GM12872 (cell line): Measurements from ENCODE around the gene ARHGAP22.
A peak's percentile ranks its signal among the peaks of the same experiment; 100 is the strongest.

Experiments
- TF ChIP-seq, protein P1 (sequence below): IDR thresholded peaks from 3 replicates; pipeline ENCODE4 v1.5.1; 2011; ENCODE audit warnings: low read depth, mild to moderate bottlenecking, low read length, moderate library complexity; ENCODE audit not compliant: insufficient read depth

Gene ARHGAP22

DNA sequence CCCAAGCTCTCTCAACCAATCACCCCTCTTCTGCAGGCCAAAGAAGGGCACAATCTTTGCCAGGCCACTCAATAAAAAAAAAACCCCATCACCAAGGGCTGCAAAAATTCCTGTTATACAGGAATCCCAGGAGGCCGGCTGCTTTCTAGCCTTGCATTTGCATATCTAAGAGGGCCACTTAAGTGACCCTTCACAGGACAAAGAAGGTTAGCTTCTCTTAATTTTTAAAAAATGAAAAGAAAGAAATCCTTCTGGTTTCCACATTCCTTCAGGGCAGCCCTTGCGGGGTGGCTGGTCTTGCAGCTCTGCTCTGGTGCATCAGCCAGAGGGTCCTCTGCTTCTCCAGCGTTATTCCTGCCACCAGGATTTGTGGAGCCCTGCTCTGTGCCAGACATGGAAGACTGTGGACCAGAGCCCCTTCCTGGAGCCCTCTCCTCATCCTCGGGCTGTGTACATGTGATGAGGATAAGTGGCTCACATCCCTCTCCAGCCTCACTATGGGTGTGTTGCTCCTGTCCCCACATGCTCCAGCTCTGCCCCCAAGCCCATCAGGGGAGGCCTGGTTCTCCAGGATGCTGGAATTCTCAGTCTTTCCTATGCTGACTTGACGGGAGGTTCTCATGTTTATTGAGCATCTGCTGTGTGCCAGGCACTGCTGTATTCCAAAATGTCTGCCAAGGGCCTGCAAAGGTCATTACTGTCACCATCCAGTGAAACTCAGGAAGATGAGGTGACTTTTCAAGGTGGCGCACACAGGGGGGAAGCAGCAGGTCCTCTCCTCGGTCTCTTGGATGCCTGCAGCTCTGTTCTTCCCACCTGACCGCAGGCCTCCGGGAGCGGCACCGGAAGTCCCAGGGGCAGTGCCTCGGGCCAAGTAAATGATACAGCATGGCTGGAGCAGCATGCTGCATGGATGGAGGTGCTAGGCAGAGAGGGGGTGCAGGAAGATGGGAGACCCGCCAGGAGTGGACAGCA is 67.7 kb downstream of the ARHGAP22 start:
- TF ChIP-seq, protein P1, sequence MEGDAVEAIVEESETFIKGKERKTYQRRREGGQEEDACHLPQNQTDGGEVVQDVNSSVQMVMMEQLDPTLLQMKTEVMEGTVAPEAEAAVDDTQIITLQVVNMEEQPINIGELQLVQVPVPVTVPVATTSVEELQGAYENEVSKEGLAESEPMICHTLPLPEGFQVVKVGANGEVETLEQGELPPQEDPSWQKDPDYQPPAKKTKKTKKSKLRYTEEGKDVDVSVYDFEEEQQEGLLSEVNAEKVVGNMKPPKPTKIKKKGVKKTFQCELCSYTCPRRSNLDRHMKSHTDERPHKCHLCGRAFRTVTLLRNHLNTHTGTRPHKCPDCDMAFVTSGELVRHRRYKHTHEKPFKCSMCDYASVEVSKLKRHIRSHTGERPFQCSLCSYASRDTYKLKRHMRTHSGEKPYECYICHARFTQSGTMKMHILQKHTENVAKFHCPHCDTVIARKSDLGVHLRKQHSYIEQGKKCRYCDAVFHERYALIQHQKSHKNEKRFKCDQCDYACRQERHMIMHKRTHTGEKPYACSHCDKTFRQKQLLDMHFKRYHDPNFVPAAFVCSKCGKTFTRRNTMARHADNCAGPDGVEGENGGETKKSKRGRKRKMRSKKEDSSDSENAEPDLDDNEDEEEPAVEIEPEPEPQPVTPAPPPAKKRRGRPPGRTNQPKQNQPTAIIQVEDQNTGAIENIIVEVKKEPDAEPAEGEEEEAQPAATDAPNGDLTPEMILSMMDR: no peak

DNA sequence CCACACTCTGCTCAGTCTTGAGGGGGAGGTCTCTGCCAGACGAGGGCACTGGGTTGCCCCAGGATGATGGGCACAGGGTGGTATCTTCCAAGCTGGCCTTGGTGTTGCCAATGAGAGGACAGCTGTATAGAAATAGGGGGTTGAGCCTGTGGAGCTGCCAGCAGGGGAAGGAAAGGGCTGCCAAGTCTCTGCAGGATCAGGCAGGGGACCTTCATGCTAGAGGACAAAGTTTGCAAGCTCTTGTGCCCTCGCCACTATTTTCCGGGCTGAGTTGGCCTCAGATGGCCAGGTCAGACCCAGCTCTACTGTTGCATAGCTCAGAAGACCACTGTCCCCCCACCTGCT is 68.7 kb downstream of the ARHGAP22 start:
- TF ChIP-seq, protein P1: no peak

DNA sequence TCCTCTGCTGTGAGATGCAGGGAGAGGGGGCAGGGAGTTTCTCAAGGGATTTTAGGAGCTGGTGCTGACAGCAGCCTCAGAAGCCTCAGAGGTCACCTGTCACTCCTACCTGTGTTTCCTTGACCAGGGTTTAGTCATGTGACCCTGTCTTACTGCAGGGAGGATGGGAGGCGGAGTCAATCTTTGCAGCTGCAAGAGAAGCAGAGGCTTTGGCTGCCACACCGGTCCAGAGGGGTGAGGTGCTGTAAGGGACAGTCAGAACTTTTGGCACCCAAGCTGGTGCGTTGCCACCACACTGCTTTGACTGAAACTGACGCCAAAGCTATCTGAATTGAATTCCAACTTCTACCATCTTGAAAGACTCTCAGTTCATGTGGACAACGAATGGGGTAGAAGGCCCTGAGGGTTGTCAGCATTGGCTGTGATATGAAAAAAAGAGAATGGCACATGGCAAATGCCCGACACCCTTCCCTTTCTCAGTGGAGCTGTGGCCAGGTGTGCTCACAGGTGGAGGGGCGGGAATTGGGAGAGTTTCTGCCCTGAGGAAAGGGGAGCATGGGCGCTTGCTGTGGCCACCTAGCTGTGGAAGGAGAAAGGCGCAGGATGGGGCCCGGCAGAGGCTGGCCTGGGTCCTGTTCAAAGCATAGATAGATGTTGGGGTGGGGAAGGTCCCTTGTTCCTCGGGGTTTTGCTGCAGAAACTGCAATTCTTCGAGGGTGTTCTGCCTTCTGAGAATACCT is 69.3 kb downstream of the ARHGAP22 start:
- TF ChIP-seq, protein P1: peak; percentile 39; the same call in 2 of the 3 replicates

DNA sequence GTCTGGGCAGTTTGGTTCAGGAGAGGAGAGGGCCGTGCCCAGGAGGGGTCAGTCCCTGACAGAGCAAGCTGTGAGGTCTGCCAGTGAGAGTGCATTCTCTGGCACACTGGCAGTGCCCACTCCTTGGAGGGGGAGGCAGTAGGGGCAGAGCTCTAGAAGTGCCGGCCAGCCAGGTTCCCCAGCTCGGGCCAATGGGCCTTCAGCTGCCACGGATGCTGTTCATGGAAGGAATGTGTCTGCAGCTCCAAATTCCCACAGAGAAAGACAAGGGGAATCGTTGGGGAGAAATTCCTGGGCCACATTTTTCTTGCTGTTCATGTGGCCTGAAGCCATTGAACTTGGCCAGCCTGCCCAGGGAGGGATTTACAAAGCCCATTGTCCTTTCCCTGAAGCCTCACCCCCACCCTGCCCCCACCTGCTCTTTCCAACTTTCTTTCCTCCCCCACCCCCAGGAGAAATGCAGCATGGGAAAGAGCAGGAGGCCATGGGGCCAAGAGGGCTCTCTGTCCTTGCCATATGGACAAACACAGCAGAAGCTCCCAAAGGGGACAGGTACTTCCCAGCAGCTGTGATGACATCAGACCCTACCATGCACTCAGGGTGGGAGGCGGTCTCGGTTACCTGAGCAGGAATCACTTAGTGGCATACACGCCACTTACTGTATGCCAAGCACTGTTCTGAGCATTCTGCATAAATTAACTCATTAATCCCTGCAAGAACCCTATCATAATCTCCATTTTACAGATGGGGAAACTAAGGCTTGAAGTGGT is 70.7 kb downstream of the ARHGAP22 start:
- TF ChIP-seq, protein P1: no peak

DNA sequence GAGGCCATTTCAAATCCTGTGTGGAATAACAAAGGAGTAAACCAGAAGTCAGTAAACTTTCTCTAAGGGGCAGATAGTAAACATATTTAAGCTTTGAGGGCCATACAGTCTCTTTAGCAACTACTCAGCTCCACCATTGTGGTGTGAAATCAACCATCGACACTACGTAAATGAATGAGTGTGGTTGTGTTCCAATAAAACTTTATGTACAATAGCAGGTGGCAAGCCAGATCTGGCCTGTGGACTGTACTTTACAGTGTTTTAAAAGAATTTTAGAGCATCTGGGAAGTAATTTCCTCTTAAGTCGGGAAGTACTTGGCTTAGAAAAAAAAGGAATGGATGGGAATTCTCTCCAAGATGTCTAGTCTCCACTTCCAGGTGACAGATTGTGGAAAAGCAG is 71.3 kb downstream of the ARHGAP22 start:
- TF ChIP-seq, protein P1: no peak

DNA sequence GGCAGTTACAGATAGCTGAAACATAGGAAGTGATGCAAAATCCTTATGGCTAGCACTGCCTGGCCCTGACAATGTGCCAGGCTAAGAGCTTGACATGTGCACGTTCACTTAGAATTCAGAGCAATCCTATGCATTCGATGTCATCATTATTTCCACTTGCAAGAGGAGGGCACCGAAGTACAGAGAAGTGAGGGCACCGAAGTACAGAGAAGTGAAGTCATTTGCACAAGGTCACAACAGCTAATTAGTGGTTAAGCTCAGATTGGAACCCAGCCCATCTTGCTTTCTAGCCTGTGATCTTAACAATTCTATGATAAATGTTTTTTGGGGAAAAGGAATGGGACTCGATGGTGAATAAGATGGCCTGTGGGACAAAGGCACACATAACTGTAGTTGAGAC is 73.4 kb downstream of the ARHGAP22 start:
- TF ChIP-seq, protein P1: no peak

DNA sequence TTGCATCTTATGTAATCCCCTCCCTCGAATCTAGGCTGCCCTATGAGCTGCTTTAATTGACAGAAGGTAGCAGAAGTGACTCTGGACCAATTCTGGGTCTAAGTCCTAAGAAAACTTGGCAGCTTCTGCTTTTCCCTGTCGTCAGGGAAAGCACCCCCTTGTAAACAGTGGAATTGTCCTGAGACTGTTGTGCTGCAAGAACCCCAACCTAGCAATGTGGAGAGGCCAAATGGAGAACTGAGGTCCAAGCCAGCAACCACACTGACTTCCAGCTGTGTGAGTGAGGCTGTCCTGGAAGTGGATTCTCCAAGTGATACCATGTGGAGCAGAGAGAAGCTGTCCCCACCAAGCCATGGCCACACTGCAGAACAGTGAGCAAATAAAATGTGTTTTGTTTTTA is 75.5 kb downstream of the ARHGAP22 start:
- TF ChIP-seq, protein P1: no peak
